GM10266 (cell line): ENCODE results near the gene VASH1.

Source experiments
- DNase-seq: peaks from one replicate; pipeline ENCODE4 v3.0.0; 2012; ENCODE audit errors: extremely low spot score
- TF ChIP-seq, protein P1 (sequence below): IDR thresholded peaks from 2 replicates; pipeline ENCODE4 v1.5.1; 2012; ENCODE audit warnings: mild to moderate bottlenecking, low read depth; ENCODE audit not compliant: control insufficient read depth, insufficient read depth; ENCODE audit errors: missing control alignments

The VASH1 gene

DNA sequence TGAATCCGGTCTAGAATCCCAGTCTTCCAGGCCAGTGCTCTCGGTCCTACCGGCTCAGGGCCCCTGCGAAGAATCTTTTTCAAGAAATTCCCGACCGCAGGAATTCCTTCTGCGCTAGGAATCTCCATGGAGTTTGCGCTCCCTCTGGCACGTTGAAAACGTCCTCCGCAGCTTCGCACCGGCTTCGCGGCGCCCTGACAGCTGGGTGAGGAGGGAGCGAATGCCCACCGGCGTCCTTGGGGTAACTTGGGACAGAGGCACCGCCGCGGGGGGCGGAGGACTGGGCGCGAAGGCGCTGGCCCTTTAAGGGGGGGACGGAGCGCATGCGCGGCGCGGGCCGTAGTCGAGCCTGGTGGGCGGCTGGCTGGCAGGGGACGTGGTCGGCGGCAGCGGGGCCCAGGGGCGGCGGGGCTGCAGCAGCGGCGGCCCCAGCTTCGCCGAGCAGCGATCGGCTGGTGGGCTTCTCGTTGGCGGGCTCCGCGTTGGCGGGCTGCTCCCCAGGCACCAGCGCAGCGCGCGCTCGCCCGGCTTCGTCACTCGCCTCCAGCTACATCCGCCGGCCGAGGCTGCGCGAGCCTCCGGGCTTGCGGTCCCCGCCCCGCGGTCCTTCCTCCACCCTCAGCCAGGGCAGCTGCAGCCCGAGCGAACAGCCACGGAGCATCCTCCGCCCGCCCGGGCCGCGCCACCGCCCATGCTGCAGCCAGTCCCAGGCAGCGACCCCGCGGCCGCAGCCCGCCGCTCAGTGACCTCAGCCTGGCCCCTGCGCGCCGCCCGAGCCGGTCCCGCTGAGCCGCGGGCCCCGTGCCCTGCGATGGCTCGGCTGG lies at the start of gene VASH1:
Gene VASH1 (plus strand): TSS at position 333 of the 824 bp plus-strand sequence. CDS start 1,354 bp downstream, outside the sequence.
- DNase-seq: peak; percentile 93

DNA sequence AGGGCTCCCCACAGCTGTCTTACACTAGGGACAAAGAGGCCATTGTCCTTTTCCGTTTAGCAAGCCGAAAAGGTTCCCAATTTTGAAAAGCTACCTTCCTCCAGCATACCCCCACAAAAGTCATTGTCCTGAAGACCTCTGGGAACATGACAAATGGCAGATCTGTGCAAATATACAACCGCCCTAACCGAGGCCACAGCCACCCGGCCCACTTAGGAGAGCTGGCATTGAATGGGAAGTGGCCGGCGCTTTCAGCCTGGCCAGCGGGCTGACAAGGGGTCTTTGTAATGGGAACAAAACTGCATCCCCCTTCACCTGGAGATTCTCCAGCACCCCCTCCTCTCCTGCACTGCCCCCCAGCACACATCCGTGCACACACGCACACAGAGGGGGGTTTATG lies 48.1 kb upstream of the VASH1 start:
- DNase-seq: no peak
- TF ChIP-seq, protein P1, sequence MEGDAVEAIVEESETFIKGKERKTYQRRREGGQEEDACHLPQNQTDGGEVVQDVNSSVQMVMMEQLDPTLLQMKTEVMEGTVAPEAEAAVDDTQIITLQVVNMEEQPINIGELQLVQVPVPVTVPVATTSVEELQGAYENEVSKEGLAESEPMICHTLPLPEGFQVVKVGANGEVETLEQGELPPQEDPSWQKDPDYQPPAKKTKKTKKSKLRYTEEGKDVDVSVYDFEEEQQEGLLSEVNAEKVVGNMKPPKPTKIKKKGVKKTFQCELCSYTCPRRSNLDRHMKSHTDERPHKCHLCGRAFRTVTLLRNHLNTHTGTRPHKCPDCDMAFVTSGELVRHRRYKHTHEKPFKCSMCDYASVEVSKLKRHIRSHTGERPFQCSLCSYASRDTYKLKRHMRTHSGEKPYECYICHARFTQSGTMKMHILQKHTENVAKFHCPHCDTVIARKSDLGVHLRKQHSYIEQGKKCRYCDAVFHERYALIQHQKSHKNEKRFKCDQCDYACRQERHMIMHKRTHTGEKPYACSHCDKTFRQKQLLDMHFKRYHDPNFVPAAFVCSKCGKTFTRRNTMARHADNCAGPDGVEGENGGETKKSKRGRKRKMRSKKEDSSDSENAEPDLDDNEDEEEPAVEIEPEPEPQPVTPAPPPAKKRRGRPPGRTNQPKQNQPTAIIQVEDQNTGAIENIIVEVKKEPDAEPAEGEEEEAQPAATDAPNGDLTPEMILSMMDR: no peak

More for the DNA sequence above, at the start of gene VASH1:
- TF ChIP-seq, protein P1: no peak

DNA sequence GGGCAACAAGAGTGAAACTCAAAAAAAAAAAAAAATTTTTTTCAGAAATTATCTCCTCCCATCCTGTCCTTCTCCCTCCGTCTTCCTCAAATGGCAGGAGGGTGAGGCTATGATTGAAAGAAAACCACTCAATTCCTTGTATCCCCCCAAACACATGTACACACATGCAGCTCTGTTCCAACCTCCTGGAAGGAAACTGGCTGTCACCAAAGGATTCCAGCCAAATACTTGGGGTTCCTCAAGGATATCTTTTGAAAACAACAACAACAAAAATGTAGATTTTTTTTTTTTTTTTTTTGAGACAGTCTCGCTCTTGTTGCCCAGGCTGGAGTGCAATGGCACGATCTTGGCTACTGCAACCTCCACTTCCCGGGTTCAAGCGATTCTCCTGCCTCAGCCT lies 46.8 kb upstream of the VASH1 start:
- no peak for DNase-seq
- TF ChIP-seq, protein P1: no peak

GRCh38 chr14:76715101-76715500 lies 46.2 kb upstream of the VASH1 start:
- TF ChIP-seq, protein P1: no peak
- DNase-seq: no peak

GRCh38 chr14:76715511-76716081 lies 45.7 kb upstream of the VASH1 start:
- DNase-seq: no peak
- TF ChIP-seq, protein P1: no peak

DNA sequence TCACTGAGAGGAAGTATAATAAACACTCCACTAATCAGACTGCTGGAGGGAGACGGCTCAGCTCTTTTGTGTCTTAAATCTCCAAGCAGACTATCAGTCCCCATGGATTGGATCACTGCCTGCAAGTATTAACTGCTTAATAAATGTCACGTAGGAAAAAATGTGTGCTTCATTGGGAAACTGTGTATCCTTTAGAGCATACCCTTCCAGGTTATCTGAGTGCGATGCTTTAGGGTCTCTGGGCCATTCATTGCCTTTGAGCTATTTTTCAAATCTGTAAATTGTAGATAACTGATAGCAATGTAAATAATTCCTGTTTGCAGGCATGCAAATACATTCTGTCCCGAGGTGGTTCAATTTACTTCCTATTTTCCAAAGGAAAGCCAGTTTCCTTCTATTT lies 45.0 kb upstream of the VASH1 start:
- TF ChIP-seq, protein P1: no peak
- no peak for DNase-seq

DNA sequence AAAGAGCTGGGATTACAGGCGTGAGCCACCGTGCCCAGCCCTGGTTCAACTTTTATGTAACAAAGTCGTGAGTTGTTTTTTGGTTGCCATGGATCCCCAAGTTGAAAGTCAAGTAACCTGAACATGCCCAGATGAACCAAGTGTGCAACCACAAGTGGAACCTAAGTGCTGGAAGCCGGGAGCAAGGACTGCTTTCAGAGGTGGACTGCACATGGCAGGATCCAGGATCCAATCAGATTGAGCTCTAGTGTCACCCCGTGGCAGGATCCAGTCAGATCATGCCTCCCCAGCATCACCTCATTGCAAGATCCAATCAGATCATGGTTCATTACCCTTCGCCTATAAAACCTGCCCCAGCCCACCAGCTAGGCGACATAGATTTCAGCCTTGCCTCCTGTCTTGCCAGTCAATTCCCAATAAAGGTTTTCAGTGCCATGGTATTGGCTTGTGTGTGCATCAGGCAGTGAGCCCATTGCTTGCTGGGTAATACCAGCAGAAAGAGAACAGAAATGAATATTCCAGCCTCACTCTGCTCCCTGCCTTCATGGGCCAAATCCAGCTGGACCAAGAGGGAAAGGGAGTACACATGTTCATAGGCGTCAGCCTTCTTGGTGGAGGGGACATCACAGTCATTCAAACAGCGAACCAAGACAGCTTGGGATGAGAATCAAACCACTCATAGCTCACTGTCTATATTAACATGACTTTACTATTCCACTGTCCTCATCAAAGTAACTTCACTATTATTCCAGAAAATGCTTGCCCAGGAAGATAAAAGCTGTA lies 43.6 kb upstream of the VASH1 start:
- DNase-seq: no peak
- TF ChIP-seq, protein P1: no peak
